MM.1S (cell line): Measurements from ENCODE around the gene SFMBT2.

Experiments
- DNase-seq: peaks from one replicate; pipeline ENCODE4 v3.0.0-alpha.2; 2015
- H2AFZ ChIP-seq: fragments of 300-600 bp; sonication (generic); 2 replicates; pipeline ENCODE4 v1.6.0; 2016; ENCODE audit warnings: antibody characterized with exemption, low read length
- H3F3A ChIP-seq: fragments of 300-600 bp; sonication (generic); 2 replicates; pipeline ENCODE4 v1.6.1; 2016; ENCODE audit warnings: mild to moderate bottlenecking, antibody characterized with exemption, low read length, moderate library complexity, mixed read lengths; ENCODE audit not compliant: insufficient read depth
- H3K27ac ChIP-seq: fragments of 300-600 bp; sonication (generic); 2 replicates; pipeline ENCODE4 v1.5.1; 2016; ENCODE audit warnings: mild to moderate bottlenecking, low read length
- H3K27me3 ChIP-seq: fragments of 300-600 bp; sonication (generic); replicated peaks from 2 replicates; pipeline ENCODE4 v1.6.0; 2016; ENCODE audit warnings: low read length; ENCODE audit not compliant: insufficient read depth
- H3K36me3 ChIP-seq: fragments of 300-600 bp; sonication (generic); replicated peaks from 2 replicates; pipeline ENCODE4 v1.6.1; 2016; ENCODE audit warnings: mild to moderate bottlenecking, low read length, mixed read lengths; ENCODE audit not compliant: insufficient read depth
- H3K4me1 ChIP-seq: fragments of 300-600 bp; sonication (generic); 2 replicates; pipeline ENCODE4 v1.6.1; 2016; ENCODE audit warnings: low read length, mixed read lengths
- H3K4me2 ChIP-seq: fragments of 300-600 bp; sonication (generic); 2 replicates; pipeline ENCODE4 v1.6.0; 2016; ENCODE audit warnings: low read depth, low read length
- H3K4me3 ChIP-seq: fragments of 300-600 bp; sonication (generic); 2 replicates; pipeline ENCODE4 v1.5.1; 2016; ENCODE audit warnings: low read length, mixed read lengths
- H3K79me2 ChIP-seq: fragments of 300-600 bp; sonication (generic); 2 replicates; pipeline ENCODE4 v1.6.1; 2016; ENCODE audit warnings: mixed run types, low read length, mixed read lengths
- H3K9ac ChIP-seq: fragments of 300-600 bp; sonication (generic); 2 replicates; pipeline ENCODE4 v1.6.1; 2016; ENCODE audit warnings: low read length, mixed read lengths
- H3K9me2 ChIP-seq: fragments of 300-600 bp; sonication (generic); replicated peaks from 2 replicates; pipeline ENCODE4 v1.6.1; 2016; ENCODE audit warnings: mild to moderate bottlenecking, low read length, mixed read lengths; ENCODE audit not compliant: insufficient read depth
- H3K9me3 ChIP-seq: fragments of 300-600 bp; sonication (generic); replicated peaks from 2 replicates; pipeline ENCODE4 v1.6.1; 2016; ENCODE audit warnings: mild to moderate bottlenecking, low read length, mixed read lengths; ENCODE audit not compliant: insufficient read depth
- H4K20me1 ChIP-seq: fragments of 300-600 bp; sonication (generic); 2 replicates; pipeline ENCODE4 v1.6.1; 2016; ENCODE audit warnings: mild to moderate bottlenecking, low read length, moderate library complexity, mixed read lengths; ENCODE audit not compliant: insufficient read depth
- CTCF ChIP-seq: fragments of 300-600 bp; sonication (generic); IDR thresholded peaks from 2 replicates; pipeline ENCODE4 v1.5.1; 2016; ENCODE audit warnings: antibody characterized with exemption, low read length, mixed read lengths
- EZH2 ChIP-seq: fragments of 300-600 bp; sonication (generic); optimal IDR thresholded peaks from 2 replicates; pipeline ENCODE3; 2017; ENCODE audit warnings: low read depth, mild to moderate bottlenecking, antibody characterized with exemption, low read length, mixed read lengths
- EZH2phosphoT487 ChIP-seq: fragments of 300-600 bp; sonication (generic); IDR thresholded peaks from 2 replicates; pipeline ENCODE4 v1.6.1; 2018; ENCODE audit warnings: antibody characterized with exemption, low read length

Gene SFMBT2

GRCh38 chr10:7425691-7426090, 14.9 kb upstream of the SFMBT2 start:
- Histone ChIP-seq H3K9me3 (no peaks in the 10 kb centered on the region), H3K9me2 (no peaks in the 10 kb centered on the region), H3K9ac (no peak overlapping the region), H4K20me1 (no peaks in the 10 kb centered on the region), H3K27ac (no peak overlapping the region), H3K4me1 (peaks cover 12% of the 10 kb centered on the region), H3K4me2 (no peak overlapping the region), H2AFZ (no peak overlapping the region), H3K27me3 (no peaks in the 10 kb centered on the region), H3F3A (no peaks in the 10 kb centered on the region), H3K36me3 (no peaks in the 10 kb centered on the region), H3K4me3 (no peak overlapping the region), H3K79me2 (no peaks in the 10 kb centered on the region)
- no peak for DNase-seq
- TF ChIP-seq CTCF (no peak), EZH2phosphoT487 (no peak), EZH2 (no peak)

GRCh38 chr10:7424919-7425318, 14.1 kb upstream of the SFMBT2 start:
- H3K4me3 ChIP-seq, result no peak overlapping the region
- no peaks in the 10 kb centered on the region for H3K27me3 ChIP-seq
- H3K27ac ChIP-seq, result no peak overlapping the region
- H3K9me2 ChIP-seq, result no peaks in the 10 kb centered on the region
- H2AFZ ChIP-seq, result no peak overlapping the region
- no peaks in the 10 kb centered on the region for H3K79me2 ChIP-seq
- H3K36me3 ChIP-seq, result no peaks in the 10 kb centered on the region
- no peaks in the 10 kb centered on the region for H4K20me1 ChIP-seq
- TF ChIP-seq EZH2phosphoT487, result no peak
- TF ChIP-seq CTCF, result no peak
- TF ChIP-seq EZH2, result no peak
- no peak overlapping the region for H3K9ac ChIP-seq
- no peaks in the 10 kb centered on the region for H3K9me3 ChIP-seq
- H3F3A ChIP-seq, result no peaks in the 10 kb centered on the region
- H3K4me2 ChIP-seq, result no peak overlapping the region
- peaks cover 12% of the 10 kb centered on the region for H3K4me1 ChIP-seq
- DNase-seq, result no peak

GRCh38 chr10:7424315-7424714, 13.5 kb upstream of the SFMBT2 start:
- Histone ChIP-seq H3K9ac (no peak overlapping the region), H3K4me2 (no peak overlapping the region), H3K27ac (no peak overlapping the region), H3K36me3 (no peaks in the 10 kb centered on the region), H3K9me2 (no peaks in the 10 kb centered on the region), H3F3A (no peaks in the 10 kb centered on the region), H3K4me1 (peaks cover 11% of the 10 kb centered on the region), H3K79me2 (no peaks in the 10 kb centered on the region), H4K20me1 (no peaks in the 10 kb centered on the region), H2AFZ (no peak overlapping the region), H3K27me3 (no peaks in the 10 kb centered on the region), H3K9me3 (no peaks in the 10 kb centered on the region), H3K4me3 (no peak overlapping the region)
- no peak for DNase-seq
- no peak for TF ChIP-seq EZH2phosphoT487
- TF ChIP-seq CTCF, result no peak
- TF ChIP-seq EZH2, result no peak
